Ovary (tissue), 9 donors: ENCODE measurements around the gene TTPAL. TPM values are rescaled to one million over a fixed set of nuclear protein-coding genes. Genes with fewer than 3 reads are reported as not detected.

Experiments used
- DNase-seq, 5 donors: peaks; one replicate each; pipeline ENCODE4 v3.0.0-alpha.2; 2019 to 2020
- H3K27ac ChIP-seq, 2 donors: fragments of 200-600 bp; one replicate each; pipeline versions ENCODE4 v1.5.1 to v1.8.0; 2019 to 2022
- H3K27me3 ChIP-seq: fragments of 200-600 bp; one replicate; pipeline ENCODE4 v1.8.0; 2022
- H3K36me3 ChIP-seq: fragments of 200-600 bp; sonication (generic); one replicate; pipeline ENCODE4 v1.5.1; 2019
- H3K4me1 ChIP-seq: one replicate; pipeline ENCODE4 v1.8.1; 2013; ENCODE audit warnings: mild to moderate bottlenecking, moderate library complexity; ENCODE audit not compliant: insufficient read depth
- H3K4me3 ChIP-seq: fragments of 200-600 bp; sonication (generic); one replicate; pipeline ENCODE4 v1.5.1; 2017
- H3K9me3 ChIP-seq, 2 donors: fragments of 200-600 bp in 1 of 2; sonication (generic) in 1 of 2; one replicate each; pipeline versions ENCODE4 v1.5.1 to v1.8.1; 2013 to 2019; ENCODE audit warnings: mild to moderate bottlenecking in 1 of 2, moderate library complexity in 1 of 2
- CTCF ChIP-seq, 3 donors: fragments of 450-650 bp in 2 of 3; fragments of 200-600 bp in 1 of 3; IDR thresholded peaks; one replicate each; pipeline versions ENCODE4 v1.5.1 to v1.8.0; 2016 to 2022; ENCODE audit warnings: antibody characterized with exemption in 3 of 3, mild to moderate bottlenecking in 1 of 3
- EP300 ChIP-seq: sonication (generic); formaldehyde crosslinking; IDR thresholded peaks from one replicate; pipeline ENCODE4 v1.6.1; 2017; ENCODE audit warnings: antibody characterized with exemption
- POLR2A ChIP-seq: fragments of 450-650 bp; IDR thresholded peaks from one replicate; pipeline ENCODE4 v1.6.1; 2017; ENCODE audit warnings: antibody characterized with exemption, mild to moderate bottlenecking, moderate library complexity
- WGBS, 3 donors: extraction: QIAGEN DNeasy Blood & Tissue Kit in 1 of 3; methylation state at CpG; one replicate each; pipeline versions ENCODE4 v1.1.5 to v1.1.7; 2013 to 2017; 5-methylcytosine and 5-hydroxymethylcytosine counted together
- intact Hi-C, 4 donors: fragments of 100-400 bp; cut with DNase I; formaldehyde crosslinking; loops; one replicate each; pipeline versions ENCODE4 v1.11.0 to v1.15.1; 2022 to 2023
- polyA plus RNA-seq, 2 donors: library from polyadenylated mRNA; stranded (reverse); fragments of 200-250 nt in 1 of 2; fragments of 350-450 nt in 1 of 2; fragmentation: Illumina TruSeq in 1 of 2; extraction: RNeasy Lipid Tissue Mini Kit (QIAGEN cat#74804) in 1 of 2; gene quantifications; one replicate each; pipeline ENCODE4 v1.2.3, GENCODE V29; 2013 to 2014
- total RNA-seq, 7 donors: library from RNA; depleted of rRNA in 2 of 7; stranded (reverse); fragments of >200 nt in 2 of 7; fragmentation: NEBNext Ultra II Directional in 3 of 7; extraction: Animal tissue kit (Norgen Biotek cat#: 25700) in 3 of 7; gene quantifications; one replicate each; pipeline versions ENCODE4 v1.1.0 to v1.2.4, GENCODE V29; 2016 to 2023
- donor health status: DM: no; HTN: no; CAD: no; lungs with moderate emphysema.
- donor health status: DM: no; HTN: no; CAD: no.
- donor health status: Bipolar disorder and iron deficiency.
- donor health status: DM: yes; HTN: yes; CAD: no.
- donor health status: DM: no; HTN: no; CAD: no.
- donor health status: DM: yes; HTN: yes; CAD: no.

The TTPAL gene
- total and polyA plus RNA-seq, 9 donors: 3.1 to 25.1 (median 10.9) TPM

GRCh38 chr20:44427804-44428173, 47.9 kb upstream of the TTPAL start:
- WGBS, 3 donors: 88 to 92% (median 89%) methylated on average over 3 of the region's 3 CpGs
- no peak for DNase-seq
- H3K4me3 ChIP-seq: no peak overlapping the region
- H3K27ac ChIP-seq: no peak overlapping the region
- intact Hi-C loops: no loop called here
- TF ChIP-seq CTCF (IDR thresholded peaks at IDR 0.05) (no peak), EP300 (no peak), POLR2A (no peak)
- no peaks in the 10 kb centered on the region for H3K9me3 ChIP-seq
- H3K36me3 ChIP-seq: no peaks in the 10 kb centered on the region
- no peaks in the 10 kb centered on the region for H3K27me3 ChIP-seq
- H3K4me1 ChIP-seq: peaks cover 4% of the 10 kb centered on the region

GRCh38 chr20:44428174-44429016, 47.3 kb upstream of the TTPAL start:
- WGBS, 3 donors: 91 to 94% (median 93%) methylated on average over 8 of the region's 8 CpGs
- TF ChIP-seq EP300: no peak
- TF ChIP-seq CTCF (IDR thresholded peaks at IDR 0.05): no peak
- no peak for TF ChIP-seq POLR2A
- Histone ChIP-seq H3K27me3 (no peaks in the 10 kb centered on the region), H3K4me3 (no peak overlapping the region), H3K4me1 (peaks cover 4% of the 10 kb centered on the region), H3K9me3 (no peaks in the 10 kb centered on the region), H3K27ac (no peak overlapping the region), H3K36me3 (no peaks in the 10 kb centered on the region)
- DNase-seq: no peak
- intact Hi-C loops: no loop called here

GRCh38 chr20:44429017-44429339, 46.7 kb upstream of the TTPAL start:
- TF ChIP-seq POLR2A (no peak), CTCF (IDR thresholded peaks at IDR 0.05) (no peak), EP300 (no peak)
- no peak for DNase-seq
- peaks cover 4% of the 10 kb centered on the region for H3K4me1 ChIP-seq
- H3K27ac ChIP-seq: no peak overlapping the region
- no peaks in the 10 kb centered on the region for H3K27me3 ChIP-seq
- no peaks in the 10 kb centered on the region for H3K36me3 ChIP-seq
- H3K9me3 ChIP-seq: no peaks in the 10 kb centered on the region
- H3K4me3 ChIP-seq: no peak overlapping the region
- WGBS, 3 donors: 72 to 82% (median 79%) methylated on average over 2 of the region's 2 CpGs
- intact Hi-C loops: no loop called here

- Histone ChIP-seq H3K27me3 (no peaks in the 10 kb centered on the region), H3K4me1 (peaks cover 4% of the 10 kb centered on the region), H3K4me3 (no peak overlapping the region), H3K36me3 (no peaks in the 10 kb centered on the region), H3K9me3 (no peaks in the 10 kb centered on the region), H3K27ac (no peak overlapping the region)
- no peak for DNase-seq
- TF ChIP-seq EP300: no peak
- no peak for TF ChIP-seq POLR2A
- TF ChIP-seq CTCF (IDR thresholded peaks at IDR 0.05): no peak
- intact Hi-C loops: no loop called here
- 86 to 90% (median 88%) methylated on average over 17 of the region's 17 CpGs for WGBS, 3 donors
Observed at GRCh38 chr20:44429419-44430269, 46.0 kb upstream of the TTPAL start.
